ENCODE results near the gene MLLT3.

DNA sequence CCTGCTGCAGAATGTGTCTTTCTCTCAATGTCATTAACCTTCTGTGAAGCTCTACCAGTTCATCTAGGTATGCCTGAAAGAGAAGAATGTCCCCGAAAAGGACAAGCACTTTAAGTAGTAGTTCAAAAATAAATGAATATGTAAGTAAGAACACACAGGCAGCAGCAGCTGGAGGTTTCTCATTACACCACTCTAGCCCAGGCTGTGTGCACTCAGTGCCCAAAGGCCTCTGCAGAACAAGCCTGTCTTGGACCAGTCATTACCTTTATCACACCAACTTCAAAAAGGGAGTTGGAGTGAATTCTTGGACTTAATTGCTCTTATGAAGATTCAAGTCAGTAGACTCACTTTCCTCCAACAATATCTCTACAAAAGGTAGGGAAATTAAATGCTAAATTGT lies 268.8 kb downstream of the MLLT3 start:
- TF ChIP-seq CTCF (IDR thresholded peaks at IDR 0.05) (no peak), POLR2A (IDR thresholded peaks at IDR 0.05) (no peak)

Data from body of pancreas (tissue), 4 donors.